ENCODE data around the gene ADGRL2. TPM values are rescaled to one million over a fixed set of nuclear protein-coding genes. Genes with fewer than 3 reads are reported as not detected.

Gene ADGRL2
- polyA plus RNA-seq, 1 donor from 2014 or later: 190 TPM

GRCh38 chr1:81832573-81832972 is 31.8 kb downstream of the ADGRL2 start:
- Histone ChIP-seq H3K27ac (ENCODE audit: low read length) (no peak overlapping the region), H4K20me1 (ENCODE audit: insufficient read depth) (no peaks in the 10 kb centered on the region), H3F3A (ENCODE audit: insufficient read depth, low read length, poor library complexity, severe bottlenecking) (no peaks in the 10 kb centered on the region)

GRCh38 chr1:81833722-81834121 is 33.0 kb downstream of the ADGRL2 start:
- Histone ChIP-seq H3K9me3 (ENCODE audit: low read length) (no peaks in the 10 kb centered on the region), H3K27me3 (ENCODE audit: insufficient read depth, low read depth, low read length) (no peaks in the 10 kb centered on the region), H2AFZ (ENCODE audit: low read depth, low read length) (no peak overlapping the region), H3K79me2 (replicated peaks; ENCODE audit: insufficient read depth, low read length) (peaks cover 97% of the 10 kb centered on the region), H4K20me1 (ENCODE audit: insufficient read depth) (no peaks in the 10 kb centered on the region), H3F3A (ENCODE audit: insufficient read depth, low read length, poor library complexity, severe bottlenecking) (no peaks in the 10 kb centered on the region), H3K9me2 (ENCODE audit: insufficient read depth, low read length) (no peaks in the 10 kb centered on the region), H3K4me2 (ENCODE audit: low read length) (peak overlapping the region; percentile 1), H3K9ac (ENCODE audit: low read length) (no peak overlapping the region), H3K36me3 (ENCODE audit: insufficient read depth, low read length) (no peaks in the 10 kb centered on the region), H3K27ac (ENCODE audit: low read length) (peak overlapping the region; percentile 22), H3K4me3 (ENCODE audit: low read length) (peak overlapping the region; percentile 19)
- TF ChIP-seq RAD21 (conservative IDR thresholded peaks at IDR 0.05) (no peak), REST (IDR thresholded peaks at IDR 0.05; ENCODE audit: borderline replicate concordance) (peak; percentile 74), TAF1 (IDR thresholded peaks at IDR 0.05; ENCODE audit: low read depth) (no peak), EP300 (conservative IDR thresholded peaks at IDR 0.05; ENCODE audit: poor library complexity, severe bottlenecking) (peak; percentile 76), CTCF (IDR thresholded peaks at IDR 0.05; ENCODE audit: poor library complexity, severe bottlenecking) (no peak), POLR2AphosphoS5 (IDR thresholded peaks at IDR 0.05) (peak; percentile 46), MXI1 (conservative IDR thresholded peaks at IDR 0.05; ENCODE audit: poor library complexity, severe bottlenecking) (no peak)

More at GRCh38 chr1:81832573-81832972, 31.8 kb downstream of the ADGRL2 start:
- no peak overlapping the region for H3K4me3 ChIP-seq (ENCODE audit: low read length)
- peak overlapping the region; percentile 18 for H3K4me2 ChIP-seq (ENCODE audit: low read length)
- no peaks in the 10 kb centered on the region for H3K27me3 ChIP-seq (ENCODE audit: insufficient read depth, low read depth, low read length)
- H3K9me2 ChIP-seq (ENCODE audit: insufficient read depth, low read length): no peaks in the 10 kb centered on the region
- no peaks in the 10 kb centered on the region for H3K36me3 ChIP-seq (ENCODE audit: insufficient read depth, low read length)
- peaks cover 97% of the 10 kb centered on the region for H3K79me2 ChIP-seq (replicated peaks; ENCODE audit: insufficient read depth, low read length)
- TF ChIP-seq MXI1 (conservative IDR thresholded peaks at IDR 0.05; ENCODE audit: poor library complexity, severe bottlenecking) (no peak), TAF1 (IDR thresholded peaks at IDR 0.05; ENCODE audit: low read depth) (no peak), CTCF (IDR thresholded peaks at IDR 0.05; ENCODE audit: poor library complexity, severe bottlenecking) (no peak), POLR2AphosphoS5 (IDR thresholded peaks at IDR 0.05) (no peak), RAD21 (conservative IDR thresholded peaks at IDR 0.05) (no peak), EZH2 (IDR thresholded peaks at IDR 0.05; ENCODE audit: borderline replicate concordance, insufficient read depth, low read length, poor library complexity, severe bottlenecking) (no peak), SMC3 (conservative IDR thresholded peaks at IDR 0.05; ENCODE audit: poor library complexity) (no peak), EP300 (conservative IDR thresholded peaks at IDR 0.05; ENCODE audit: poor library complexity, severe bottlenecking) (no peak), REST (IDR thresholded peaks at IDR 0.05; ENCODE audit: borderline replicate concordance) (no peak)
- no peaks in the 10 kb centered on the region for H3K9me3 ChIP-seq (ENCODE audit: low read length)
- no peak overlapping the region for H2AFZ ChIP-seq (ENCODE audit: low read depth, low read length)
- no peak overlapping the region for H3K9ac ChIP-seq (ENCODE audit: low read length)

Measured in neural cell (in vitro differentiated cells).